ENCODE results near the gene LSMEM2.
"Not testable (repeated sequence)": the region's sequence is repeated elsewhere in the genome, so short reads cannot be mapped to it uniquely, and the experiment has no call there.

The LSMEM2 gene

DNA sequence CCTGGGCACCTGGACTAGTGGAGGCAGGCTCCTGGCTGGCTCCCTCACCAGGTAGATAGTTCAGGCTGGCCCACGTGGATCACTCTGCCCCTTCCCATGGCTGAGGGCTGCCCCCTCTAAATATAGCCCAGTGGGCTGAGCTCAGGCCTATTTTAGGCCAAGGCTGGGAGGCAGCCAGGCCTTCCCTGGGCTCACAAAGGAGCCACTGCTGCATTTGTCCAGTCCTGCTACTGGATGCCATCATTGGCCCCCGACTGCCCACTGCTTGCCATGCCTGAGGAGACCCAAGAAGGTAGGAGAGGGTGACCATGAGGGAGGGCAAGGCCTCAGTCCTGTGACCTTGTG, at the start of gene LSMEM2:
Gene LSMEM2 (plus strand): TSS at position 208 of the 345 bp plus-strand sequence. CDS start 27 bp downstream, at position 235.
- DNase-seq (ENCODE audit: low read depth), result no peak

DNA sequence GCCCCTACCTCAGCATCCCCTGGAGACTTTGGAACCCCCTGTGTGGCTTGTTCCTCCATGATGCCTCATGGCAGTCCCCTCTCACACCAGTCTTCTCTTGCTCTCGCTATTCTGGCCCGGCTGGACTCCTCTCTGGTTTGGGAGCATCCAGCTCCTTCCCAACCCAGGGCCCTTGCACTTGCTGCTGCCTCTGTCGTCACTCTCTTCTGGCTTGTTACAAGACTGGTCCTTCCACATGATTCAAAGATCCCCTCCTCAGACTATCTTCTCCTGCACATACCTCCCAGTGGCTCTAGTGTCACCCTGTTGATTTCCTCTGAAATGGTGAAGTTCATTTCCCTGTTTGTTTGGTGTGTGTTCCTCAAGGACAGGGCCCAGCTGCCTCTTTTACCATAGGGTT, 49.4 kb upstream of the LSMEM2 start:
- no peak for DNase-seq (ENCODE audit: low read depth)

DNA sequence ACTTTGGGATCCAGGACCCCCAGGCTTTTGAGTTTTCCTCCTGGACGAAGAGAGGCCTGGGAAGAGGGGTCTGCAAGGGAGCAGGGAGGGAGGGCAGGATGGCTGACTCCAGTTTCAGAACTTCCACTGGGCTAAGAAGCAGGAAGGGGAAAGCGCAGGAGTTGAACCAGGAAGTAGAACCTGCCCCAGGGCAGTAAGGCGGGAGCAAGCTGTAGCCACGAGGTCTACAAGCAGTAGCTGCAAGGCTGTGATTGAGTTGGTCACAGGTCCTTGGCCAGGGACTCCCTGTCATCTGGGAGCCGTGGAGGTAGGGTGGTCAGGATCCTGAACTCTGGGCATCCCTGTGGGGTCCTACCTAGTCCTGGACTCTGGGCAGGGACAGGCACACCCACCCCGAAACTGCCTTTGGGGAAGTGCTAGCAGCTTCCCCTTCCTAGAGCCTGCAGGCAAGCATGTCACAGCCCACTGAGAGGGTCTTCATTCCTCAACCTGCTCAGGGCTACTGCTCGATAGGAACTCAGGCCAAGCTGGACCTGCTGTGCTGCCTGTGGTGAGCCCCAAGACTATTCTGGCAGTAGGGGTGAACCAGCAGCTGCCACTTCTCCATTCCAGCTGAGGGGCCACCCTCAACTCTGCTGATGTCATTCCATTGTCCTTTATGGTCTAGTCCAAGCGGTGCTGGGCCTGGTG, 48.6 kb upstream of the LSMEM2 start:
- no peak for DNase-seq (ENCODE audit: low read depth)

DNA sequence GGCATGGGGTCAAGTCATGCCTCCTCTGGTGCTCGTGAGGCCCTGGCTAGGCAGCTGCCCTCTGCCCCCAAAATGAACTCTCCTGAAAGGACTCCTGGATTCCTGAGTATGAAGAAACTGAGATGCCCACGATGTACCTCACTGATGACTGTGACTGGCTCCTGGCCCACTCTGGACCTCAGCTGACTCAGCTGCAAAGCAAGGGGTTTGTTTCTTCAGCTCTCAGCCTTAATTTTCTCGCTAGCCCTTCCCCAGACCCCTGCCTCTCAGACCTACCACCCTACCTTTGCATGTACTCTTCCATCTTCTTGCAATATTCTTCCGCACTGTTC, 48.1 kb upstream of the LSMEM2 start:
- no peak for DNase-seq (ENCODE audit: low read depth)

DNA sequence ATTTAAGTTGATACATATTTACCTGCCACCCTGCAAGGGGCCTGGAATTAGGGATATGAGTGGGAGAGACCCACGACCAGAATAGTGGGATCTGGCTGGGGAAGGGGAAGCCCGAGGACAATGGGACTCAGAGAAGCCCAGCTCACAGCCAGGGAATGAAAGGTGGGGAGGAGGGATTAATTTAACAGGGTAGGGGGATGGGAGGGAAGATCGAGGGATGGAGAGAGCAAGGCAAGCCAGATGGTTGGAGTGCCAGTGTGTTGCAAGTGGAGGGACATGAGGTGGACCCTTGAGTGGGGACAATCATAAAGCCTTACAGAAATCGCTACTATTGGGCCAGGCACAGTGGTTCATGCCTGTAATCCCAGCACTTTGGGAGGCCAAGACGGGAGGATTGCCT, 47.3 kb upstream of the LSMEM2 start:
- DNase-seq (ENCODE audit: low read depth), result no peak

DNA sequence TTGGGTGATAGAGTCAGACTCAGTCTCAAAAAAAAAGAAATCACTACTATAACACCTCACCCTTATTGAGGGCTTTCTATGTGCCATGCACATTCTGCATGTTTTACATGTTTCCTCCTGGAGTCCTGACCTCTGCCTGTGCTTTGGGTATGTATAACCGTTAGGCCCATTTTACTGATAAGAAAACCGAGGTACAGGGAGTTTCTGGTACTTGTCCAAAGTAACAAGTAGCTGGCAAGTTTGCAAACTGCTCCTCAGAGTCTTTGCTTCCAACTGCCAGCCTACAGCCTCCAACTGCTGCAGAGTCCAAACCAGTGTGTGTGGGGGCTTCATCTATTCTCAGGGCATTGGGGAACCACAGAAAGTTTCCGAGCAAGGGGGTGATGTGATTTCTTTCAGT, 46.6 kb upstream of the LSMEM2 start:
- DNase-seq (ENCODE audit: low read depth), result no peak

DNA sequence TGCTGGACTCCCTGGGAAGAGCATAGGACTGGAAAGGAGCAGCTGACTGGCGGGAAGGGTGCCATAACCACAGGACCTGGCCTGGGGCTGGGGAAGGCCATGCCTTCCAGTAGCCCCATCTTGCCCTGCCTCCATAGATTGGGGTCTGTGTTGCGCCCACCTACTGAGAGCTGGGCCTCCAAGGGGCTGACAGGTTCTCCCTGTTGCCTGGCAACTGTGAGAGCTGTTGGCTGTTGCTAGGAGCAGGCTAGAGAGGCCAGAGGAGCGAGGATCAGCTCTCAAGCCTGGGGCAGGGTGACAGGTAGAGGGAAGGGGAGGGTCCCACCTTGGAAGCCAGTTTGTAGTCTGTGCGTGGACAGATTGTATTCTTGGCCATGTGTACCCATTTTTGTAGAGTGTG, 45.7 kb upstream of the LSMEM2 start:
- no peak for DNase-seq (ENCODE audit: low read depth)

DNA sequence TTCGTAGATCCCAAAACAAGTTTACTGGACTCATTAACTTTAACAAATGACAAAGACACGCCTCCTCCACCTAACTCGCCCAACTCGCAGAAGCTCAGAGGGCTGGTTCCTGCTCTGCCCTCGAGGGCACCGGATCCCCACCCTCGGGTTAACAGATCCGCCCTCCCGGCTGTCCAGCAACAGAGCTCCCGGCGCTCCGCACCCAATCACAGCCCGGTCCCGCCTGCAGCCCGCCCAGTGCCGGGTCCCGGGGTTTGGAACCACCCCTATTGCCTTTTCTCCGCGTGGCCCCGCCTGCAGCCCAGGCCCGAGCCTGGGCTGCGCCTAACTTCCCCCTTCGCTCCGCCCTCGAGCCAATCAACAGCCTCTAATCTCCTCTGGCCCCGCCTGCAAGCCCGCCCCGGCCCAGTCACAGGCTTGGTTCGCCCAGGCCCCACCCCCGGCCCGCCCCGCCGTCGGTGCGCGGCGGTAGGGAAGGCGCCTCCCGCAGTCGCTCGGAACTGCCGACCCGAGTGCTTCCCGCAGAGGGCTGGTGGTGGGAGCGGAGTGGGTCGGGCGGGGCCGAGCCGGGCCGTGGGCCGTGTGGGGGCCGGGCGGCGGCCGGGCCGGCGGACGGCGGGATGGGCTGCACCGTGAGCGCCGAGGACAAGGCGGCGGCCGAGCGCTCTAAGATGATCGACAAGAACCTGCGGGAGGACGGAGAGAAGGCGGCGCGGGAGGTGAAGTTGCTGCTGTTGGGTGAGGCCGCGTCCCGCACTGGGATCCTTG, 43.0 kb upstream of the LSMEM2 start, which contains the start of gene GNAI2:
Gene GNAI2 (plus strand): TSS at position 489 of the 768 bp plus-strand sequence. CDS start 132 bp downstream, at position 621.
- peak; percentile 98 for DNase-seq (ENCODE audit: low read depth)

DNA sequence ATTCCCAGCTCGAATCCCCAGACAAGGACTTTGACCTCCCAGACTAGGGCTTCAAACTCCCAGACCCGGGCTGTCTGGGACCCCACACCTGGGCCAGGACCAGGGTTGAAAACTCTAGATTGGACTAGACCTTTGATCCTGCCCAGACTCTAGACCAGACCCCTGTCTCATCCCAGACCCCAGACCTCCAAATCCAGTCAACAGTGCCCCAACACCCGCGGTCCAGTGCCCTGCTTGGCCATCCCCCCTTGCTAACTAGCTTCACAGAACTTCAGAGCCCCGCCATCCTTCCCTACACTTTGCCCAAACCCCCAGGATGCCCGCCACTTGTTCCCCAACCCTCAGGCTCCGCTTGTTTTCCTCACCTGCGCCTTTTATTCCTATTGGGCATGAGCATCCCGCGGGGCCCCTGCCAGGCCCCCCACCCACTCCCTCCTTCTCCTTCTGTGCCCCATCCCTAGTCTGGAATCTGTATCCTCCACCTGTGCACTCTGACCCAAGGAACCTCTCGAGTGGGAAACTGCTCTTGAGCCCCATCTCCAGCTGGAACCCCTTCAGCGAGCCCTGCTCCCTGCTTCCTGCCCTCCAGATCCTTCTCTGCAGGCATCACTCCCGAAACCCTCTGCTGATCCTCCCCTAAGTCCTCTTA, 42.3 kb upstream of the LSMEM2 start:
- DNase-seq (ENCODE audit: low read depth), result no peak

DNA sequence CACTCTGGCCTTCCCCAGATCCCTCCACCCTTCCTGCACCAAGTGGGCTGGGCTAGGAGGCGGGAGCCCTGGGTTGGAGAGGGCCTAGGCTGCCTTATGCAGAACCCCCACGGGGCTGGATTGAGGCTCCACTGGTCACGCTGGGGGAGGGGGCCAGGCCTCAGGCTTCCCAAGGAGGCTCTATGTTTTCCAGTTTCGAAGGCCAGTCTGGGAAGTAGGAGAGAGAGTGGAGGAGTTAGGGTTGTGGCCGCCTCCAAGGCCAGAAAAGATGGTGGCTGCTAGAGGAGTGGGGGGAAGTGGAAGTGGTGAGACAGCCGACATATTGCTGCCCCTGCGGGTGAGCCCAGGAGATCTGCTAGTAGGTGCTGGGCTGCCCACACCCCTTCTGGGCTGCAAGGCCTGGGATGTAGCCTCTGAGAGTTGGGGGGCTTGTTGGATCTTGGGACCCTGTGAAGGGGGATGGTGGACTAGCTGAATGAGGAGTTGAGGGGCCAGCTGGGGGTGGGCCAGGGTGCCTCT, 41.7 kb upstream of the LSMEM2 start:
- no peak for DNase-seq (ENCODE audit: low read depth)

DNA sequence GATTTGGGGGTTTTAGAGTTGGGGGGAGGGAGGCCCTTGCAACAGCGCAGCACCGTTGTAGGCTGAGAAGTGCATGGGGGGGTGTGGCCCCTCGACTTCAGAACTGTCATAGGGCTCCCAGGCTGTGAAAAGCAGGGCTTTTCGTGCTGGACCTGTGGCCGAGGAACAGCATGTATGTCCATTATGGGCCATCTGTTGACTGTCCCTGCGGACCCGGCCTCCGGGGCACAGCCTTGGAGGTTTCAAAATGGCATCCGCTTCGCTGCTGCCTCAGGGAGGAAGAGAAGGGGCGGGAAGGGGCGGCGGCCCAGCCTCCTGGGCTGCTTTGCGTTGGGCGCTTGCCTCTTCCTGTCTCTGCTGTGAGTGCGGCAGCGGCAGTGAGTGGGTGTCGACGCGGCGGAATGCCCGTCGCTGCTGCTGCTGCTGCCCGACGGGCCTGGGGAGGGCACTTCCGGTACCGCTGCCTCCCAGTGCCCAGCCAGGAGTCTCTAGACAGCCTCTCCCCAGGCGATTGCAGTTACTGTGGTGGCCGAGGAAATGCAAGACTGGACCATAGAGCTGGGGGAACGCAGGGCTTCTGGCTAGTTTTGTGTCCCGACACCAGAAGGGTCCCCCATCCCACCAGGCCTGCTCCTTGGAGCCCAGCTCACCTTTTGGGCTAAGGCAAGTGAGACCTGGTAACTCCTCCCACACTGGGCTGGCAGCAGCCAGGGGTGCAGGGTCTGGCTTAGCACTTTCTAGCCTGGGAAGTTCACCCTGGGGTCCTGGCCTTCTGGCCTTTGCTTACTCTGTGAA, 40.9 kb upstream of the LSMEM2 start:
- peak; percentile 71 for DNase-seq (ENCODE audit: low read depth)

DNA sequence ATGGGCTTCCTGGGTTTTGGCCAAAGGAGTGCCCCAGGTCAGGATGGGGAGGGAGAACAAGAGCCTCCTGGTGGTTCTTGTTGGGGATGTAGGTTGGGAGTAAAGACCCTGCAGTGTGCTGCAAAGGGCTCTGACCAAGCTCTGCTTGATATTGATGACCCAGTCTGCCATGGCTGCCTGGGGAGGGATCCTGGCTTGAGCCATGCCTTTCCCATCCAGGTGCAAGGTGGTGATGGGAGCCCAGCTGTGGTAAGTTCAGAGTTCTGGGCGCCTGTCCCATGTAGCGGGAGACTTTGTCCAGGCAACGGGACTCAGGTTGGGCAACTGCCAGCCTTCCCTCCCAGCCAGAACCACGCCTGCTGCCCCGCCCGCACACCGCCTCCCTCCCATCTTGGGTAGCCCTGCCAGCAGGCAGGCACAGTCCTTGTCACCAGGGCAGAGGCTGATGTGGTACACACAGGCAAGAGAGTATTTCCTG, 40.3 kb upstream of the LSMEM2 start:
- no peak for DNase-seq (ENCODE audit: low read depth)

DNA sequence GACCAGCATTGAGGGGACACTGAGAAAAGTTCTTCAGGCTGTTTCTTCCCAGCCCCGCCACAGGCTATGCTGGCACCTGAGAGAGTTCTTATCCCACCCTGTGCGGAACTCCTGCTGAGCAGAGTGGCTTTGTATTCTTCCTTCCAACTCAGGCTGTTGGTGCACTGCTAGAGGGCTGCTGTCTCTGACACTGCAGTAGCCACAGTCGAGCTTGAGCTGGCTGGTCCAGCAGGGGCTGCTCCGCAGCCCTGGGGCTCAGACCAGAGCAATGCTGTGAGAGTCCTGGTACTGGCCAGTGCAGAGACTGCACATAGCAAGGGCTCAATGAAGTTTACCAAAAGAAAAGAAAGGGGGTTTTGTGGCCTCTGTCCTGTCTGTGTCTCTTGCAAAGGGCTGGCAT, 39.2 kb upstream of the LSMEM2 start:
- DNase-seq (ENCODE audit: low read depth), result no peak

DNA sequence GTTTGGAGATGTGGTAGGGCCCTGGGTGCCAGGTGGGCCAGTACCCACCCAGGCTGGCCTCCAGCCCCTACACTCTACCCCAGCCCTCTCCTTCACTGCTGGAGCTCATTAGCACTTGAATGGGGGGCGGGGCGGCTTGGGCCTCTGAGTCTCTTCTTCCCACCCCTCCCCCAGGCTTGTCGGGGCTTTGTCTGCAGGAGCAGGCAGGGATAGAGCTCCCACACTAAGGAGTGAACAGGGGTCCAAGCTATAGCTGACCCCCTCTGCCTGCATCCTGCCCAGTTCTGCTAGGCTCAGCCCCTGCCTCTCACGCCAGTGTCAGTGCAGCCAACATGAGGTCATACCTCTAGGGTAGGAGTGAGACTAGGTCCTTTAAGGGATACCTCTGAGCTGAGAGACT, 37.7 kb upstream of the LSMEM2 start:
- no peak for DNase-seq (ENCODE audit: low read depth)

DNA sequence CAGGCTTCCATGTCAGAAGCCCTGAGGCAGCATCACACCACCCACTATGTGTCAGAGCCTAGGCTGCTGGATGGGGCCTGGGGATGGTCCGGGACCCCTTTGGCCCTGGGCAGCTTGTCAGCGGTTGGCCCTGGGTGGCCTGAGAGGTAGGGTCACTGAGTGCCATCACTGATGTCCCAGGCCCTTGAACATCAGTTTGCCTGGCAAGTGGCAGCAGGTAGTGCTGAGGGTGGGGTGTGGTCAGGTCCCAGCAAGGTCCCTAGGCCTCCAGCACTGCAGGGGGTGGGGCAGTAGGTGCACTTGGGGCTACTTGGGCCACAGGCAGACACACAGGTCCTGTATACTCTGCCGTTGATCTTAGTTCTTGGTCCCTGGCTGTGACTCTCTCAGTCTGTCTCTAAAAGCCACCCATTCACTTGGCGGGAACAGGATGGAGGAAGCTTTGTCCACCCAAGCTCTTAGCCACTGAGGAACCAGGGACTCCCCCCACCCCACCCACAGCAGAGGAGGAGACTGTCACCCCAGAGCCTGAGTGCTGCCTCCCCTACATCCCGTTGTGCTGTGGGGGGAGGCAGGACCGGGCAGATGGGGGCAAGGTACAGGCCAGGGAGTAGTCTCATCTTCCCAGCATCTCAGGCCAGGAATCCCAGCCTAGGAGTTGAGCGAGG, 37.0 kb upstream of the LSMEM2 start:
- no peak for DNase-seq (ENCODE audit: low read depth)

DNA sequence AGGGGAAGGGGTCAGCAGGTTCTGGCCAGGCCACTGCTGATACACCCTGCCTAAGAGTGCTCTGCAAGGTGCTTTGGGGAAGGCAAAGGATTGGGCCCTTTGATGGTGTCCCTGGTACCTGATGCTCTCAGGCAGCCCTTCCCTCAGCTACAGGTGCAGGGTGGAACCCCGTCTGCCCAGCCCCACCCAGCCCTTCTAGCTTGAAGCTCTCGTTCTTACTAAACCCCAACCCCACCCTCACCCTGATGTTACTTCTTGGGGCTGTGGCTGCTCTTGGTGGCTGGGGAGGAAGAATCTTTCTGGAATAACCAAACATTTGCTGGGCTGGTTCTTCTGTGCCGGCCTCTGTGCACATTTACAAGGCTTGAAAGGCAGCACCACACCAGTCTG, 36.5 kb upstream of the LSMEM2 start:
- no peak for DNase-seq (ENCODE audit: low read depth)

DNA sequence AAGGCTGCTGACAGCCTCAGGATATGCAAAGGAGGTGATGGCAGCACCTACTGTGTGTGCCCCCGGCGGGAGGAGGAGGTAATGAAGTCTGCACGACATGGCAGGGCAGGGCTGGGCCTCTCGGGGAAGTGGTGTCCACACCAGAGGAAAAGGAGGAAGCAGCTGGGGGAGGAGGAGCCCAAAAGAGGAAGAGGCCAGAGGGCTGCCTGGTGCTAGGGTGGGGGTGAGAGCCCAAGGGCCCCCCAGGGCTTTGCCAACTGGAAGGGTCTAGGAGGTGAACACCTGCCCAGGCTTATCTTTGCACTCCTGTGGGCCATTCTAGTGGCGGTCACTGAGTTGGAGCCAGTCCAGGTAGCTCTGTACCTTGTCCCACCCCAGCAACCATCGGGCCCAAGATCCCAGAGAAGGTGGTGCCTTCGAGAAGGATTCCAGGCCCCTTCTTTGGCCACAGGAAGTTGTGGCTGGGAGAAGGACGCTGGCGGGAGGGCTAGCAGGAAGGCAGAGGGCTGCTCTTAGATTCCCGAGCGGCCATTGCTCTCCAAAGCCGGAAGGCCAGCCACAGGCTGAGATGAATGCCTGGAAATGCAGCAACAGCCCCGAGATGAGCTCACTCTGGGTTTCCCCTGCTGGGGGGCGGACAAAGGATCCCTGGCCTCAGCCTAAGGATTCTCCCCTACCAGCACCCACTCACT, 35.9 kb upstream of the LSMEM2 start:
- no peak for DNase-seq (ENCODE audit: low read depth)

DNA sequence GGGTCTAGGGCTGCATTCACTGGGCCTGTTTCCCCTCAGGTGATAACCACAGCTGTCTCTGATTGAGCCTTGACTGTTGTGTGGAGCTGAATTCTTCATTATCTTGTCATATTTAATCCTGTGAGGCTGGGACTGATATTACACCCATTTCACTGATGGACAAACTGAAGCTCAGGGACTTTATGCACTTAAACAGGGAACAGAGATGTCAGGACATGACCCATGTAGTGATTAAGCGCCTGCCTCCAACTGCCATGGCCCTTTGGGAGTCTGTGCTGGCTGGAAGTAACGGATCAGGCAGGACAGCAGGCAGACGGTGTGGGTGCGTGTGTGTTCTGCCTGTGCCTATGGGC, 35.4 kb upstream of the LSMEM2 start:
- DNase-seq (ENCODE audit: low read depth), result no peak

DNA sequence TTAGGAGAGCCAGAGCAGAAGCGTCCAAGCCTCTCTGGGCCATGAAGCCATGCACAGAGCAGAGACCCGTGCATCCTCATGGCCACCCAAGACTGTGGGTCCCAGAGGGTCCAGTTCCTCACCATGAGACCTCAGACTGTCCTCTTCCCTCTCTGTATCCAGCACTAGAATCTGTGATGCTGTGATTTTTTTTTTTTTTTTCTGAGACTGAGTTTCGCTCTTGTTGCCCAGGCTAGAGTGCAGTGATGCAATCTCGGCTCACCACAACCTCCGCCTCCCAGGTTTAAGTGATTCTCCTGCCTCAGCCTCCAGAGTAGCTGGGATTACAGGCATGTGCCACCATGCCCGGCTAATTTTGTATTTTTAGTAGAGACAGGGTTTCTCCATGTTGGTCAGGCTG, 34.1 kb upstream of the LSMEM2 start:
- not testable (repeated sequence) for DNase-seq (ENCODE audit: low read depth)

DNA sequence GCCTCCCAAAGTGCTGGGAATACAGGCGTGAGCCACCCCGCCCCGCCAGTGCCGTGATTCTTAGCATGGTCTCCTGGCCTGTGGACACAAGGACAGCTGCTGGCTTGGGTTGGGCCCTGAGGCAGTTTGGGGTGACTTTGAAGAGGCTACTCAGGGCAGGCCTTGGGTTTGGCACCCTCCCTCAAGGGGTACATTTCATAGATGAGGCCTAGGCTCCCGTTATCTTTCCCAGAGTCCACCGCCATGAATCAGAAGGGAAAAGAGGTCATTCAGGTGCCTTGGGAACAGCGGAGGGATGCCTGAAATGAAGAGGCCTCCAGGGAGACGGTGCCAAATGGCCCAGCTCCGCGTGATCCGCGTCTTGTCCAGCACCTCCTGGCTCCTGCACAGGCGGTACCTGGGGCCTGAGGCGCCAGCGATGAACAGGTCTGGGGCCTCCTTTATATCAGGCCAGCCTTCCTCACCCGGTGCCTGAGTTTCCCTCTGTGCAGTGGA, 33.6 kb upstream of the LSMEM2 start:
- DNase-seq (ENCODE audit: low read depth), result no peak
